GM23338 (cell line): Measurements from ENCODE around the gene CRISPLD2.

Source experiments
- CREB1 ChIP-seq: fragments of 250-450 bp; sonication (Bioruptor Pico); IDR thresholded peaks from 2 replicates; pipeline ENCODE4 v1.5.0; 2020; ENCODE audit warnings: low read depth, mild to moderate bottlenecking, moderate library complexity
- CTCF ChIP-seq, 2 experiments: fragments of 200-600 bp in 1 of 2; sonication (generic) in 1 of 2; conservative IDR thresholded peaks; 2 replicates each; pipeline versions ENCODE4 v1.5.1 to v1.6.1; 2016 to 2017; ENCODE audit warnings: antibody characterized with exemption in 2 of 2, low read depth in 2 of 2, mild to moderate bottlenecking in 2 of 2, moderate library complexity in 1 of 2
- ETS1 ChIP-seq: IDR thresholded peaks from 2 replicates; pipeline ENCODE4 v1.6.1; 2016; ENCODE audit warnings: antibody characterized with exemption
- EZH2 ChIP-seq: fragments of 200-600 bp; sonication (generic); IDR thresholded peaks from one replicate; pipeline ENCODE4 v1.8.0; 2017; ENCODE audit warnings: antibody characterized with exemption, mild to moderate bottlenecking, low read depth; ENCODE audit not compliant: unreplicated experiment
- EZH2phosphoT487 ChIP-seq: fragments of 200-600 bp; sonication (generic); IDR thresholded peaks from one replicate; pipeline ENCODE4 v1.8.1; 2018; ENCODE audit warnings: antibody characterized with exemption; ENCODE audit not compliant: unreplicated experiment
- JUNB ChIP-seq: IDR thresholded peaks from one replicate; pipeline ENCODE4 v1.6.1; 2016; ENCODE audit warnings: antibody characterized with exemption; ENCODE audit not compliant: unreplicated experiment
- NANOG ChIP-seq: IDR thresholded peaks from 2 replicates; pipeline ENCODE4 v1.6.1; 2016; ENCODE audit warnings: antibody characterized with exemption, borderline replicate concordance
- POLR2AphosphoS5 ChIP-seq: IDR thresholded peaks from 2 replicates; pipeline ENCODE4 v1.6.1; 2016; ENCODE audit warnings: antibody characterized with exemption, low read depth
- REST ChIP-seq: IDR thresholded peaks from one replicate; pipeline ENCODE4 v1.6.1; 2018; ENCODE audit warnings: antibody characterized with exemption; ENCODE audit not compliant: unreplicated experiment
- STAT1 ChIP-seq: IDR thresholded peaks from one replicate; pipeline ENCODE4 v1.6.1; 2016; ENCODE audit warnings: antibody characterized with exemption; ENCODE audit not compliant: unreplicated experiment
- ZNF114 ChIP-seq: fragments of 250-450 bp; sonication (Bioruptor Pico); IDR thresholded peaks from 2 replicates; pipeline ENCODE4 v1.5.0; 2020; ENCODE audit warnings: mild to moderate bottlenecking, moderate library complexity
- ZNF331 ChIP-seq: fragments of 250-450 bp; sonication (Bioruptor Pico); IDR thresholded peaks from 2 replicates; pipeline ENCODE4 v1.5.0; 2020; ENCODE audit warnings: low read depth, mild to moderate bottlenecking, moderate library complexity
- ZNF462 ChIP-seq: fragments of 250-450 bp; sonication (Bioruptor Pico); IDR thresholded peaks from 2 replicates; pipeline ENCODE4 v1.5.0; 2020; ENCODE audit warnings: mild to moderate bottlenecking, moderate library complexity

- TF ChIP-seq CREB1 (CRISPR knock-in tag): no peak
- TF ChIP-seq POLR2AphosphoS5: no peak
- TF ChIP-seq CTCF (conservative IDR thresholded peaks at IDR 0.05; ENCODE audit: low read depth in 2 of 2): no peak
- TF ChIP-seq NANOG: no peak
- TF ChIP-seq ETS1: no peak
- no peak for TF ChIP-seq JUNB
- no peak for TF ChIP-seq EZH2
- TF ChIP-seq REST: no peak
- TF ChIP-seq EZH2phosphoT487: no peak
- no peak for TF ChIP-seq STAT1
- no peak for TF ChIP-seq ZNF331 (CRISPR knock-in tag)
- no peak for TF ChIP-seq ZNF462
- no peak for TF ChIP-seq ZNF114 (CRISPR knock-in tag)
These were observed 28.3 kb upstream of the CRISPLD2 start for GRCh38 chr16:84791501-84791900.
